ENCODE results near the gene ENTPD8. TPM values are rescaled to one million over a fixed set of nuclear protein-coding genes. Genes with fewer than 3 reads are reported as not detected.
"Not testable (repeated sequence)": the region's sequence is repeated elsewhere in the genome, so short reads cannot be mapped to it uniquely, and the experiment has no call there.

The ENTPD8 gene
- total RNA-seq, 1 experiment from 2014 or later, result not detected

DNA sequence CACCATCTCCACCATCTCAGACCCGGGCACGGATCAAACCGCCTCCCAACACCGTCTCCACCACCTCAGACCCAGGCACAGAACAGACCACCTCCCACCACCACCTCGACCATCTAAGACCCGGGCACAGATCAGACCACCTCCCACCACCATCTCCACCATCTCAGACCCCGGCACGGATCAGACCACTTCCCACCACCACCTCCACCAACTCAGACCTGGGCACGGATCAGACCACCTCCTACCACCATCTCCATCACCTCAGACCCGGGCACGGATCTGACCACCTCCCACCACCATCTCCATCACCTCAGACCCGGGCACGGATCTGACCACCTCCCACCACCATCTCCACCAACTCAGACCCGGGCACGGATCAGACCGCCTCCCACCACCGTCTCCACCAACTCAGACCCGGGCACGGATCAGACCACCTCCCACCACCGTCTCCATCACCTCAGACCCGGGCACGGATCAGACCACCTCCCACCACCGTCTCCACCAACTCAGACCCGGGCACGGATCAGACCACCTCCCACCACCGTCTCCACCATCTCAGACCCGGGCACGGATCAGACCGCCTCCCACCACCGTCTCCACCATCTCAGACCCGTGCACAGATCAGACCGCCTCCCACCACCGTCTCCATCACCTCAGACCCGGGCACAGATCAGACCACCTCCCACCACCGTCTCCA lies 25.4 kb upstream of the ENTPD8 start:
- H3K36me3 ChIP-seq (ENCODE audit: insufficient read depth, low read length); H3K9ac ChIP-seq (ENCODE audit: low read length); H3K79me2 ChIP-seq (ENCODE audit: low read length); H3K9me3 ChIP-seq (ENCODE audit: low read length); H3K27ac ChIP-seq (ENCODE audit: low read length); H3K27me3 ChIP-seq (ENCODE audit: low read length); H3K4me2 ChIP-seq (ENCODE audit: low read depth, low read length, poor library complexity, severe bottlenecking); H2AFZ ChIP-seq (ENCODE audit: low read length); H3K9me2 ChIP-seq (replicated peaks; ENCODE audit: insufficient read depth, low read length); H4K20me1 ChIP-seq (ENCODE audit: insufficient read depth, low read depth, low read length); H3K4me1 ChIP-seq (ENCODE audit: low read length); DNase-seq; H3K4me3 ChIP-seq (ENCODE audit: low read length): not testable (repeated sequence)

- Histone ChIP-seq H4K20me1 (ENCODE audit: insufficient read depth, low read depth, low read length) (no peaks in the 10 kb centered on the region), H3K27ac (ENCODE audit: low read length) (no peak overlapping the region), H3K9me3 (ENCODE audit: low read length) (no peaks in the 10 kb centered on the region), H3K4me2 (ENCODE audit: low read depth, low read length, poor library complexity, severe bottlenecking) (no peak overlapping the region), H3K4me3 (ENCODE audit: low read length) (no peak overlapping the region), H2AFZ (ENCODE audit: low read length) (no peak overlapping the region), H3K36me3 (ENCODE audit: insufficient read depth, low read length) (no peaks in the 10 kb centered on the region), H3K9ac (ENCODE audit: low read length) (no peak overlapping the region), H3K27me3 (ENCODE audit: low read length) (no peaks in the 10 kb centered on the region), H3K4me1 (ENCODE audit: low read length) (no peaks in the 10 kb centered on the region), H3K9me2 (replicated peaks; ENCODE audit: insufficient read depth, low read length) (no peaks in the 10 kb centered on the region), H3K79me2 (ENCODE audit: low read length) (no peaks in the 10 kb centered on the region)
- no peak for DNase-seq
These were observed 24.7 kb upstream of the ENTPD8 start for GRCh38 chr9:137465720-137466388.

GRCh38 chr9:137465000-137465719 lies 24.0 kb upstream of the ENTPD8 start:
- H3K9me3 ChIP-seq (ENCODE audit: low read length), result no peaks in the 10 kb centered on the region
- H3K79me2 ChIP-seq (ENCODE audit: low read length), result no peaks in the 10 kb centered on the region
- H3K9me2 ChIP-seq (replicated peaks; ENCODE audit: insufficient read depth, low read length), result no peaks in the 10 kb centered on the region
- H2AFZ ChIP-seq (ENCODE audit: low read length), result no peak overlapping the region
- H3K27me3 ChIP-seq (ENCODE audit: low read length), result no peaks in the 10 kb centered on the region
- H3K36me3 ChIP-seq (ENCODE audit: insufficient read depth, low read length), result no peaks in the 10 kb centered on the region
- H3K27ac ChIP-seq (ENCODE audit: low read length), result no peak overlapping the region
- no peak overlapping the region for H3K4me2 ChIP-seq (ENCODE audit: low read depth, low read length, poor library complexity, severe bottlenecking)
- H3K9ac ChIP-seq (ENCODE audit: low read length), result no peak overlapping the region
- H3K4me1 ChIP-seq (ENCODE audit: low read length), result peaks cover 2% of the 10 kb centered on the region
- no peaks in the 10 kb centered on the region for H4K20me1 ChIP-seq (ENCODE audit: insufficient read depth, low read depth, low read length)
- H3K4me3 ChIP-seq (ENCODE audit: low read length), result no peak overlapping the region
- DNase-seq, result no peak

GRCh38 chr9:137464291-137464999 lies 23.3 kb upstream of the ENTPD8 start:
- H3K4me2 ChIP-seq (ENCODE audit: low read depth, low read length, poor library complexity, severe bottlenecking), result no peak overlapping the region
- H3K9ac ChIP-seq (ENCODE audit: low read length), result no peak overlapping the region
- H4K20me1 ChIP-seq (ENCODE audit: insufficient read depth, low read depth, low read length), result no peaks in the 10 kb centered on the region

GRCh38 chr9:137463931-137464290 lies 22.8 kb upstream of the ENTPD8 start:
- Histone ChIP-seq H3K36me3 (ENCODE audit: insufficient read depth, low read length) (no peaks in the 10 kb centered on the region), H3K9ac (ENCODE audit: low read length) (no peak overlapping the region), H4K20me1 (ENCODE audit: insufficient read depth, low read depth, low read length) (no peaks in the 10 kb centered on the region), H3K4me2 (ENCODE audit: low read depth, low read length, poor library complexity, severe bottlenecking) (no peak overlapping the region), H3K79me2 (ENCODE audit: low read length) (no peaks in the 10 kb centered on the region), H3K9me3 (ENCODE audit: low read length) (no peaks in the 10 kb centered on the region), H2AFZ (ENCODE audit: low read length) (no peak overlapping the region), H3K4me3 (ENCODE audit: low read length) (no peak overlapping the region), H3K27ac (ENCODE audit: low read length) (no peak overlapping the region), H3K27me3 (ENCODE audit: low read length) (no peaks in the 10 kb centered on the region), H3K4me1 (ENCODE audit: low read length) (peaks cover 11% of the 10 kb centered on the region), H3K9me2 (replicated peaks; ENCODE audit: insufficient read depth, low read length) (no peaks in the 10 kb centered on the region)
- DNase-seq, result no peak

More at GRCh38 chr9:137464291-137464999, 23.3 kb upstream of the ENTPD8 start:
- Histone ChIP-seq H3K36me3 (ENCODE audit: insufficient read depth, low read length) (no peaks in the 10 kb centered on the region), H3K4me1 (ENCODE audit: low read length) (peaks cover 9% of the 10 kb centered on the region), H3K27me3 (ENCODE audit: low read length) (no peaks in the 10 kb centered on the region), H3K79me2 (ENCODE audit: low read length) (no peaks in the 10 kb centered on the region), H3K9me2 (replicated peaks; ENCODE audit: insufficient read depth, low read length) (no peaks in the 10 kb centered on the region), H3K4me3 (ENCODE audit: low read length) (no peak overlapping the region), H3K27ac (ENCODE audit: low read length) (no peak overlapping the region), H2AFZ (ENCODE audit: low read length) (no peak overlapping the region), H3K9me3 (ENCODE audit: low read length) (no peaks in the 10 kb centered on the region)
- no peak for DNase-seq

DNA sequence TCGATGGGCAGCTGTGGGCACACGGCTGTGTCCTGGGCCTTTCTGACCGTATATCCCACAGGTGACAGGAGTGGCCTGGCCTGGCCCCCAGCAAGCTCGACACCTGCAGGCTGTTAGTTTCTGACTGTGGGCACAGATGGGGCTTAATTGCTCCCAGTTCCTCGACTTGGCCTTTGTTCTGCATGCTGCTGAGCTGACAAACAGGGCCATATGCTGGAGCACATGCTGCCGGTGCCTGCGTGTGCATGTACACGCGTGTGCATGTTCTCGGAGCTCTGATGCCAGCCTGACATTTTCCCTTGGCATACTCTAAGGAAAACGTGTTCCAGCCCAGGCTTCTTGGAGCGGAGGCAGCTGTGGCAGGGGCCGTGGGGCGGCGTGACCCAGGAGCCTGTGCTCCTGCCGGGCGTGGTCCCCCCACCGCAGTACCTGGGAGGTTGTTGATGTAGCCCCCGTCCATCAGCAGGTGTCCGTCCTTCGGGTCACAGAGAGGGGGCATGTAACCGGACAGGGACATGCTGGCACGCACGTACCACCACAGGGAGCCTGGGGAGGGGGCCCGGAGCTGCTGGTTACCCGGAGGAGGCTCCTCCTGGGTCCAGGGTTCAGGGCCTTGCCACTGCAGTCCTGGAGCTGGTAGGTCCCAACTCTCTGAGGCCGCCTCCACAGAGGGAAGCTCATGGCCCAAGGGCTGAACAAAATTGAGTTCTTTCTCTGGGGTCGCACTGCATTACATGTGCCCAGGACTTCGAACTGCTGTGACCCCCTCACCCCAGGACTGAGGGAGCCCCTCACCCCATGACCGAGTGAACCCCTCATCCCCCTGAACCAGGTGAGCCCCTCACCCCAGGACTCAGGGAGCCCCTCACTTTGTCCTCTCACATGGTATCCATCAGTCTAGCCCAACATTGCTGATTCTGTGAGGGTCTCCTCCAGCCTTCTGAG lies 22.1 kb upstream of the ENTPD8 start:
- H3K27ac ChIP-seq (ENCODE audit: low read length), result no peak overlapping the region
- peaks cover 6% of the 10 kb centered on the region for H3K79me2 ChIP-seq (ENCODE audit: low read length)
- peaks cover 4% of the 10 kb centered on the region; the same call in 1 of the 2 replicates for H4K20me1 ChIP-seq (ENCODE audit: insufficient read depth, low read depth, low read length)
- H3K9ac ChIP-seq (ENCODE audit: low read length), result no peak overlapping the region
- no peak overlapping the region for H3K4me3 ChIP-seq (ENCODE audit: low read length)
- no peak for DNase-seq
- peaks cover 14% of the 10 kb centered on the region for H3K4me1 ChIP-seq (ENCODE audit: low read length)
- H3K36me3 ChIP-seq (ENCODE audit: insufficient read depth, low read length), result no peaks in the 10 kb centered on the region
- H3K9me3 ChIP-seq (ENCODE audit: low read length), result no peaks in the 10 kb centered on the region
- H3K4me2 ChIP-seq (ENCODE audit: low read depth, low read length, poor library complexity, severe bottlenecking), result no peak overlapping the region
- H3K9me2 ChIP-seq (replicated peaks; ENCODE audit: insufficient read depth, low read length), result no peaks in the 10 kb centered on the region
- no peak overlapping the region for H2AFZ ChIP-seq (ENCODE audit: low read length)
- H3K27me3 ChIP-seq (ENCODE audit: low read length), result no peaks in the 10 kb centered on the region

- H3K4me1 ChIP-seq (ENCODE audit: low read length), result peaks cover 22% of the 10 kb centered on the region
- peaks cover 14% of the 10 kb centered on the region for H3K79me2 ChIP-seq (ENCODE audit: low read length)
- H4K20me1 ChIP-seq (ENCODE audit: insufficient read depth, low read depth, low read length), result peaks cover 11% of the 10 kb centered on the region; the same call in 1 of the 2 replicates
- H3K9me3 ChIP-seq (ENCODE audit: low read length), result no peaks in the 10 kb centered on the region
- H3K27ac ChIP-seq (ENCODE audit: low read length), result no peak overlapping the region
- no peaks in the 10 kb centered on the region for H3K36me3 ChIP-seq (ENCODE audit: insufficient read depth, low read length)
- DNase-seq, result no peak
- no peak overlapping the region for H3K9ac ChIP-seq (ENCODE audit: low read length)
- H3K4me3 ChIP-seq (ENCODE audit: low read length), result no peak overlapping the region
- H3K9me2 ChIP-seq (replicated peaks; ENCODE audit: insufficient read depth, low read length), result no peaks in the 10 kb centered on the region
- H3K4me2 ChIP-seq (ENCODE audit: low read depth, low read length, poor library complexity, severe bottlenecking), result no peak overlapping the region
- no peak overlapping the region for H2AFZ ChIP-seq (ENCODE audit: low read length)
- no peaks in the 10 kb centered on the region for H3K27me3 ChIP-seq (ENCODE audit: low read length)
These were observed 21.3 kb upstream of the ENTPD8 start for GRCh38 chr9:137462396-137462985.

Data from Karpas-422 (cell line).